Measurements from ENCODE around the gene RANBP3. TPM values are rescaled to one million over a fixed set of nuclear protein-coding genes. Genes with fewer than 3 reads are reported as not detected.

RANBP3 gene
- total and polyA plus RNA-seq, 2 experiments from 2014 or later, result 41.8 to 50.0 TPM

- H3K27ac ChIP-seq, result no peak overlapping the region
- no peaks in the 10 kb centered on the region for H3K9me3 ChIP-seq (ENCODE audit: low read depth)
- H3K9ac ChIP-seq, result no peak overlapping the region
- H3K27me3 ChIP-seq (replicated peaks; ENCODE audit: insufficient read depth), result no peaks in the 10 kb centered on the region
- H3K36me3 ChIP-seq (ENCODE audit: low read depth), result no peaks in the 10 kb centered on the region
- in situ Hi-C loops (cut with MboI), result no loop called here
- whole genome bisulfite sequencing, 2 experiments (ENCODE audit: low coverage in 1 of 2, low lambda C conversion rate in 2 of 2, missing lambda C conversion rate in 2 of 2), result 96 to 97% methylated on average over 27 to 29 of the region's 29 CpGs
- no peaks in the 10 kb centered on the region for H3K4me1 ChIP-seq (ENCODE audit: insufficient read depth)
- no peak overlapping the region for H3K4me2 ChIP-seq (ENCODE audit: unreplicated experiment)
- no peak for DNase-seq
- TF ChIP-seq EZH2phosphoT487 (IDR thresholded peaks at IDR 0.05; ENCODE audit: insufficient read depth, low read depth), result no peak
- TF ChIP-seq EZH2 (IDR thresholded peaks at IDR 0.05; ENCODE audit: insufficient read depth, poor library complexity, severe bottlenecking), result no peak
- H3F3A ChIP-seq (ENCODE audit: insufficient read depth), result no peaks in the 10 kb centered on the region
- no peak overlapping the region for H3K4me3 ChIP-seq
- H2AFZ ChIP-seq, result no peak overlapping the region
- no peaks in the 10 kb centered on the region for H3K79me2 ChIP-seq (ENCODE audit: insufficient read depth)
- no peaks in the 10 kb centered on the region for H3K9me2 ChIP-seq (ENCODE audit: insufficient read depth)
- no peaks in the 10 kb centered on the region for H4K20me1 ChIP-seq (ENCODE audit: insufficient read depth)
Observed at GRCh38 chr19:5994405-5995165, 16.6 kb upstream of the RANBP3 start.

- Histone ChIP-seq H3K4me3 (no peak overlapping the region), H3K79me2 (ENCODE audit: insufficient read depth) (no peaks in the 10 kb centered on the region), H3K4me1 (ENCODE audit: insufficient read depth) (no peaks in the 10 kb centered on the region), H3K9me3 (ENCODE audit: low read depth) (no peaks in the 10 kb centered on the region), H4K20me1 (ENCODE audit: insufficient read depth) (no peaks in the 10 kb centered on the region), H3K27me3 (replicated peaks; ENCODE audit: insufficient read depth) (no peaks in the 10 kb centered on the region), H3K36me3 (ENCODE audit: low read depth) (no peaks in the 10 kb centered on the region), H3K9me2 (ENCODE audit: insufficient read depth) (no peaks in the 10 kb centered on the region), H3K9ac (no peak overlapping the region), H2AFZ (no peak overlapping the region), H3K27ac (no peak overlapping the region), H3K4me2 (ENCODE audit: unreplicated experiment) (no peak overlapping the region), H3F3A (ENCODE audit: insufficient read depth) (no peaks in the 10 kb centered on the region)
- WGBS, 2 experiments (ENCODE audit: low coverage in 1 of 2, low lambda C conversion rate in 2 of 2, missing lambda C conversion rate in 2 of 2), result 86 to 88% methylated on average over 28 to 30 of the region's 30 CpGs
- no peak for DNase-seq
- no peak for TF ChIP-seq EZH2 (IDR thresholded peaks at IDR 0.05; ENCODE audit: insufficient read depth, poor library complexity, severe bottlenecking)
- no peak for TF ChIP-seq EZH2phosphoT487 (IDR thresholded peaks at IDR 0.05; ENCODE audit: insufficient read depth, low read depth)
- in situ Hi-C loops (cut with MboI), result no loop called here
Observed at GRCh38 chr19:5993648-5994358, 15.9 kb upstream of the RANBP3 start.

- Histone ChIP-seq H3K9me2 (ENCODE audit: insufficient read depth) (no peaks in the 10 kb centered on the region), H2AFZ (no peak overlapping the region), H3K4me3 (no peak overlapping the region), H3K27me3 (replicated peaks; ENCODE audit: insufficient read depth) (no peaks in the 10 kb centered on the region), H3F3A (ENCODE audit: insufficient read depth) (no peaks in the 10 kb centered on the region), H3K79me2 (ENCODE audit: insufficient read depth) (no peaks in the 10 kb centered on the region), H3K9ac (no peak overlapping the region), H3K9me3 (ENCODE audit: low read depth) (no peaks in the 10 kb centered on the region), H3K4me2 (ENCODE audit: unreplicated experiment) (no peak overlapping the region), H3K27ac (no peak overlapping the region), H3K36me3 (ENCODE audit: low read depth) (no peaks in the 10 kb centered on the region), H3K4me1 (ENCODE audit: insufficient read depth) (no peaks in the 10 kb centered on the region), H4K20me1 (ENCODE audit: insufficient read depth) (no peaks in the 10 kb centered on the region)
- no peak for DNase-seq
- TF ChIP-seq EZH2phosphoT487 (IDR thresholded peaks at IDR 0.05; ENCODE audit: insufficient read depth, low read depth), result no peak
- no peak for TF ChIP-seq EZH2 (IDR thresholded peaks at IDR 0.05; ENCODE audit: insufficient read depth, poor library complexity, severe bottlenecking)
- in situ Hi-C loops (cut with MboI), result no loop called here
- WGBS, 2 experiments (ENCODE audit: low coverage in 1 of 2, low lambda C conversion rate in 2 of 2, missing lambda C conversion rate in 2 of 2), result 81 to 82% methylated on average over 13 of the region's 13 CpGs
Observed at GRCh38 chr19:5993201-5993600, 15.3 kb upstream of the RANBP3 start.

GRCh38 chr19:5992756-5993155 is 14.8 kb upstream of the RANBP3 start:
- in situ Hi-C loops (cut with MboI), result no loop called here
- no peaks in the 10 kb centered on the region for H3F3A ChIP-seq (ENCODE audit: insufficient read depth)
- no peaks in the 10 kb centered on the region for H4K20me1 ChIP-seq (ENCODE audit: insufficient read depth)
- H2AFZ ChIP-seq, result no peak overlapping the region
- H3K79me2 ChIP-seq (ENCODE audit: insufficient read depth), result no peaks in the 10 kb centered on the region
- no peak for DNase-seq
- no peaks in the 10 kb centered on the region for H3K4me1 ChIP-seq (ENCODE audit: insufficient read depth)
- no peaks in the 10 kb centered on the region for H3K9me2 ChIP-seq (ENCODE audit: insufficient read depth)
- H3K36me3 ChIP-seq (ENCODE audit: low read depth), result no peaks in the 10 kb centered on the region
- no peaks in the 10 kb centered on the region for H3K9me3 ChIP-seq (ENCODE audit: low read depth)
- H3K27ac ChIP-seq, result no peak overlapping the region
- WGBS, 2 experiments (ENCODE audit: low coverage in 1 of 2, low lambda C conversion rate in 2 of 2, missing lambda C conversion rate in 2 of 2), result 87 to 92% methylated on average over 11 of the region's 11 CpGs
- H3K9ac ChIP-seq, result no peak overlapping the region
- no peak overlapping the region for H3K4me3 ChIP-seq
- no peaks in the 10 kb centered on the region for H3K27me3 ChIP-seq (replicated peaks; ENCODE audit: insufficient read depth)
- no peak for TF ChIP-seq EZH2 (IDR thresholded peaks at IDR 0.05; ENCODE audit: insufficient read depth, poor library complexity, severe bottlenecking)
- no peak for TF ChIP-seq EZH2phosphoT487 (IDR thresholded peaks at IDR 0.05; ENCODE audit: insufficient read depth, low read depth)
- no peak overlapping the region for H3K4me2 ChIP-seq (ENCODE audit: unreplicated experiment)
